22Rv1 (cell line): ENCODE data around the gene C2orf76.

Source experiments
- CTCF ChIP-seq: fragments of 450-650 bp; IDR thresholded peaks from 2 replicates; pipeline ENCODE4 v1.5.1; 2017; ENCODE audit warnings: mild to moderate bottlenecking
- ZFX ChIP-seq: fragments of 450-650 bp; IDR thresholded peaks from 2 replicates; pipeline ENCODE4 v1.6.1; 2017; ENCODE audit warnings: antibody characterized with exemption, borderline replicate concordance

GRCh38 chr2:119359774-119360173, 6.9 kb downstream of the C2orf76 start:
- TF ChIP-seq CTCF (no peak), ZFX (no peak)
